Endothelial cell of umbilical vein (primary cell): ENCODE data around the gene GNAS. TPM values are rescaled to one million over a fixed set of nuclear protein-coding genes. Genes with fewer than 3 reads are reported as not detected.

Experiments
- BruUV-seq: library from RNA; stranded (reverse); fragments of 400-500 nt; replicated peaks from 2 replicates; lab custom pipeline; 2021; lab: Mats Ljungman, UMichigan
- CTCF ChIA-PET: fragments of 300-600, 350-600 bp; sonication (Branson Sonifier 250); formaldehyde crosslinking; loops from one replicate; lab custom pipeline; 2021; ENCODE audit warnings: antibody characterized with exemption, inconsistent platforms; lab: Charles Lee
- POLR2A ChIA-PET: fragments of 300-600, 350-600 bp; sonication (Branson Sonifier 250); formaldehyde crosslinking; loops from one replicate; lab custom pipeline; 2021; ENCODE audit warnings: antibody characterized with exemption, inconsistent platforms; lab: Charles Lee
- DNase-seq: peaks from one replicate; pipeline ENCODE4 v3.0.0-alpha.2; 2011; ENCODE audit warnings: low read depth, low spot score
- FAIRE-seq: peaks from 2 replicates; lab custom pipeline; 2011; peaks lifted over from hg19 to GRCh38; lab: Jason Lieb, UNC
- H2AFZ ChIP-seq: 2 replicates; pipeline ENCODE4 v1.6.0; 2012; ENCODE audit warnings: low read depth, low read length, control low read depth, inconsistent platforms
- H3K27ac ChIP-seq: 2 replicates; pipeline ENCODE4 v1.5.1; 2011; ENCODE audit warnings: low read depth, mild to moderate bottlenecking, control low read depth, low read length, moderate library complexity; ENCODE audit not compliant: insufficient read depth
- H3K27me3 ChIP-seq, 2 experiments: 2 replicates each; pipeline versions ENCODE4 v1.6.0 to v1.6.1; 2011; ENCODE audit warnings: low read length in 2 of 2, mixed read lengths in 1 of 2; ENCODE audit not compliant: control insufficient read depth in 2 of 2, insufficient read depth in 2 of 2
- H3K36me3 ChIP-seq, 2 experiments: 2 replicates in 1 of 2; 3 replicates in 1 of 2; pipeline ENCODE4 v1.5.1; 2011; ENCODE audit warnings: low read length in 2 of 2, mild to moderate bottlenecking in 1 of 2, moderate library complexity in 1 of 2; ENCODE audit not compliant: control insufficient read depth in 2 of 2, insufficient read depth in 2 of 2; ENCODE audit errors: extremely low read depth in 1 of 2
- H3K4me1 ChIP-seq: 3 replicates; pipeline ENCODE4 v1.5.1; 2011; ENCODE audit warnings: mild to moderate bottlenecking, low read length; ENCODE audit not compliant: control insufficient read depth, insufficient read depth; ENCODE audit errors: extremely low read depth
- H3K4me2 ChIP-seq: 2 replicates; pipeline ENCODE4 v1.6.1; 2011; ENCODE audit warnings: low read length, control low read depth, mixed read lengths; ENCODE audit not compliant: insufficient read depth
- H3K4me3 ChIP-seq, 3 experiments: fragments of 200-600 bp in 1 of 3; sonication (generic), shearing (Covaris generic) in 1 of 3; replicated peaks in 1 of 3; 2 replicates each; pipeline ENCODE4 v1.5.1; 2011 to 2016; ENCODE audit warnings: control low read depth in 3 of 3, low read length in 3 of 3, mild to moderate bottlenecking in 2 of 3, inconsistent platforms in 1 of 3, low read depth in 1 of 3, moderate library complexity in 1 of 3; ENCODE audit not compliant: insufficient read depth in 1 of 3
- H3K79me2 ChIP-seq: 2 replicates; pipeline ENCODE4 v1.6.0; 2012; ENCODE audit warnings: low read length, inconsistent platforms; ENCODE audit not compliant: control insufficient read depth, insufficient read depth
- H3K9ac ChIP-seq: replicated peaks from 2 replicates; pipeline ENCODE3; 2011; ENCODE audit warnings: low read length, control low read depth; ENCODE audit not compliant: insufficient read depth; ENCODE audit errors: extremely low read depth
- H3K9me1 ChIP-seq: replicated peaks from 3 replicates; pipeline ENCODE4 v1.6.0; 2011; ENCODE audit warnings: mild to moderate bottlenecking, low read length; ENCODE audit not compliant: control insufficient read depth, insufficient read depth; ENCODE audit errors: extremely low read depth
- H3K9me3 ChIP-seq: replicated peaks from 2 replicates; pipeline ENCODE4 v1.5.1; 2012; ENCODE audit warnings: low read length, inconsistent platforms; ENCODE audit not compliant: control insufficient read depth, insufficient read depth
- H4K20me1 ChIP-seq: replicated peaks from 2 replicates; pipeline ENCODE3; 2011; ENCODE audit warnings: mild to moderate bottlenecking, low read length; ENCODE audit not compliant: control insufficient read depth, insufficient read depth; ENCODE audit errors: extremely low read depth
- CTCF ChIP-seq, 2 donors: IDR thresholded peaks; 1 replicate in 1 of 2; 2 replicates in 1 of 2; pipeline ENCODE4 v1.5.1; 2011; ENCODE audit warnings: low read length in 2 of 2, mild to moderate bottlenecking in 2 of 2, moderate library complexity in 2 of 2, control low read depth in 1 of 2, inconsistent platforms in 1 of 2, low read depth in 1 of 2; ENCODE audit not compliant: insufficient read depth in 1 of 2; ENCODE audit errors: extremely low read depth in 1 of 2
- EZH2 ChIP-seq: IDR thresholded peaks from 2 replicates; pipeline ENCODE4 v1.6.1; 2012; ENCODE audit warnings: borderline replicate concordance, low read depth, mild to moderate bottlenecking, moderate library complexity, low read length, inconsistent platforms; ENCODE audit not compliant: severe bottlenecking
- FOS ChIP-seq: IDR thresholded peaks from 2 replicates; pipeline ENCODE4 v1.6.1; 2011; ENCODE audit warnings: mild to moderate bottlenecking, low read length, moderate library complexity, borderline replicate concordance; ENCODE audit not compliant: insufficient read depth
- GATA2 ChIP-seq: IDR thresholded peaks from 2 replicates; pipeline ENCODE4 v1.7.0; 2011; ENCODE audit warnings: low read depth, mild to moderate bottlenecking, moderate library complexity, mixed read lengths, low read length; ENCODE audit not compliant: insufficient read length, insufficient read depth
- JUN ChIP-seq: IDR thresholded peaks from 2 replicates; pipeline ENCODE4 v1.6.1; 2011; ENCODE audit warnings: borderline replicate concordance, low read depth; ENCODE audit not compliant: insufficient read length, insufficient read depth
- MAX ChIP-seq: IDR thresholded peaks from 2 replicates; pipeline ENCODE4 v1.6.1; 2011; ENCODE audit not compliant: insufficient read depth, insufficient read length
- MYC ChIP-seq: IDR thresholded peaks from one replicate; pipeline ENCODE4 v1.6.1; 2011; ENCODE audit warnings: mild to moderate bottlenecking, low read depth, low read length
- POLR2A ChIP-seq: IDR thresholded peaks from 2 replicates; pipeline ENCODE4 v1.6.1; 2012; ENCODE audit warnings: low read depth, mild to moderate bottlenecking, control low read depth, low read length
- POLR2AphosphoS5 ChIP-seq: IDR thresholded peaks from 2 replicates; pipeline ENCODE4 v1.6.1; 2012; ENCODE audit warnings: low read depth, mild to moderate bottlenecking, control low read depth, low read length, moderate library complexity; ENCODE audit not compliant: insufficient read depth
- dilution Hi-C: fragments of 300-500 bp; cut with MboI; formaldehyde crosslinking; loops from one replicate; pipeline ENCODE4 v1.15.0; 2019; ENCODE audit warnings: low sequenced_read_pairs; ENCODE audit not compliant: extremely low pct_ligation_motif_present
- intact Hi-C: fragments of 100-400 bp; cut with micrococcal nuclease; formaldehyde crosslinking; loops from one replicate; pipeline ENCODE4 v1.10.0; 2022
- polyA plus RNA-seq, 4 experiments: library from polyadenylated mRNA; depleted of rRNA in 3 of 4; stranded (reverse) in 3 of 4; unstranded in 1 of 4; fragments of >200 nt; gene quantifications; 2 replicates each; pipeline versions ENCODE4 v1.2.1 to v1.2.3, GENCODE V29; 2011 to 2012; ENCODE audit warnings: missing spikeins in 1 of 4
- total RNA-seq: library from RNA; stranded (reverse); gene quantifications from 2 replicates; pipeline ENCODE4 v1.2.3, GENCODE V29; 2021

Gene GNAS
- total and polyA plus RNA-seq, 2 donors (not counting 3 experiments of a cell fraction or from before 2014, with no cell fraction given), result 1,141 to 1,882 TPM

- no peak overlapping the region for H2AFZ ChIP-seq
- H3K9me1 ChIP-seq, result no peaks in the 10 kb centered on the region
- BruUV-seq, result no TSS peak
- H3K4me2 ChIP-seq, result no peak overlapping the region
- peaks cover 28 to 29% of the 10 kb centered on the region in 2 experiments for H3K36me3 ChIP-seq
- H3K9me3 ChIP-seq, result no peaks in the 10 kb centered on the region
- no peak overlapping the region for H3K27ac ChIP-seq
- peaks cover 27% of the 10 kb centered on the region for H3K4me1 ChIP-seq
- no peaks in the 10 kb centered on the region for H4K20me1 ChIP-seq
- DNase-seq (no peak), FAIRE-seq (no peak)
- H3K9ac ChIP-seq, result no peak overlapping the region
- H3K4me3 ChIP-seq, result no peak overlapping the region
- dilution Hi-C loops (no loop called here), intact Hi-C loops (no loop called here)
- no peaks in the 10 kb centered on the region for H3K27me3 ChIP-seq
- TF ChIP-seq JUN, result no peak
- TF ChIP-seq FOS, result no peak
- no peak for TF ChIP-seq POLR2AphosphoS5
- TF ChIP-seq GATA2, result no peak
- TF ChIP-seq MAX, result no peak
- no peak for TF ChIP-seq EZH2
- no peak for TF ChIP-seq POLR2A
- no peak for TF ChIP-seq CTCF (IDR thresholded peaks at IDR 0.05; ENCODE audit: extremely low read depth in 1 of 2, insufficient read depth in 1 of 2, low read depth in 1 of 2, low read length in 2 of 2)
- no peak for TF ChIP-seq MYC
- CTCF ChIA-PET, result no interaction called here
- POLR2A ChIA-PET, result no interaction called here
- H3K79me2 ChIP-seq, result no peaks in the 10 kb centered on the region
Measured at GRCh38 chr20:58911309-58911708, 58.8 kb downstream of the GNAS start.
